HEK293T (cell line): ENCODE results near the gene PRKAR1B.

ENCODE experiments used
- CTCF ChIA-PET: fragments of 350-600 bp; formaldehyde crosslinking; extraction: SDS; loops from one replicate; lab custom pipeline; 2021; ENCODE audit warnings: antibody characterized with exemption, inconsistent platforms; lab: Yijun Ruan, JAX
- POLR2A ChIA-PET: fragments of 350-600 bp; formaldehyde crosslinking; extraction: SDS; loops from one replicate; lab custom pipeline; 2020; ENCODE audit warnings: antibody characterized with exemption, inconsistent platforms; lab: Yijun Ruan, JAX
- DNase-seq: peaks from one replicate; pipeline ENCODE4 v3.0.0; 2012; ENCODE audit warnings: mixed read lengths; ENCODE audit errors: extremely low spot score
- ARNT ChIP-seq: fragments of 450-650 bp; IDR thresholded peaks from 2 replicates; pipeline ENCODE4 v1.6.1; 2017; ENCODE audit warnings: mild to moderate bottlenecking
- BHLHE40 ChIP-seq: fragments of 450-650 bp; IDR thresholded peaks from 2 replicates; pipeline ENCODE4 v1.6.1; 2016; ENCODE audit warnings: mild to moderate bottlenecking, moderate library complexity, borderline replicate concordance
- CTBP1 ChIP-seq: fragments of 450-650 bp; IDR thresholded peaks from 2 replicates; pipeline ENCODE4 v1.6.1; 2016; ENCODE audit warnings: borderline replicate concordance
- ELF4 ChIP-seq: fragments of 450-650 bp; IDR thresholded peaks from 2 replicates; pipeline ENCODE4 v1.6.1; 2017; ENCODE audit warnings: antibody characterized with exemption
- FOXA1 ChIP-seq: fragments of 450-650 bp; IDR thresholded peaks from 2 replicates; pipeline ENCODE4 v1.6.1; 2016; ENCODE audit warnings: mild to moderate bottlenecking
- FOXK2 ChIP-seq: fragments of 450-650 bp; IDR thresholded peaks from 2 replicates; pipeline ENCODE4 v1.6.1; 2016; ENCODE audit warnings: mild to moderate bottlenecking
- FOXM1 ChIP-seq: fragments of 450-650 bp; IDR thresholded peaks from 2 replicates; pipeline ENCODE4 v1.6.1; 2017; ENCODE audit warnings: mild to moderate bottlenecking, borderline replicate concordance
- HDGF ChIP-seq: fragments of 450-650 bp; IDR thresholded peaks from 2 replicates; pipeline ENCODE4 v1.6.1; 2017; ENCODE audit warnings: antibody characterized with exemption, borderline replicate concordance
- L3MBTL2 ChIP-seq: fragments of 450-650 bp; conservative IDR thresholded peaks from 2 replicates; pipeline ENCODE4 v1.6.1; 2016; ENCODE audit warnings: mild to moderate bottlenecking
- LEF1 ChIP-seq: fragments of 450-650 bp; IDR thresholded peaks from 2 replicates; pipeline ENCODE4 v1.6.1; 2017; ENCODE audit warnings: mild to moderate bottlenecking, borderline replicate concordance
- NFRKB ChIP-seq: fragments of 450-650 bp; IDR thresholded peaks from 2 replicates; pipeline ENCODE4 v1.6.1; 2016; ENCODE audit warnings: mild to moderate bottlenecking, moderate library complexity
- SP1 ChIP-seq: fragments of 450-650 bp; IDR thresholded peaks from 2 replicates; pipeline ENCODE4 v1.6.1; 2017
- SUZ12 ChIP-seq: fragments of 450-650 bp; IDR thresholded peaks from 2 replicates; pipeline ENCODE4 v1.6.1; 2016; ENCODE audit warnings: mild to moderate bottlenecking
- TARDBP ChIP-seq: fragments of 450-650 bp; IDR thresholded peaks from 2 replicates; pipeline ENCODE4 v1.6.1; 2016
- ZNF384 ChIP-seq: fragments of 450-650 bp; IDR thresholded peaks from 2 replicates; pipeline ENCODE4 v1.6.1; 2016
- TF ChIP-seq, protein P1 (sequence below): fragments of 450-650 bp; IDR thresholded peaks from 2 replicates; pipeline ENCODE4 v1.6.1; 2016

The PRKAR1B gene

DNA sequence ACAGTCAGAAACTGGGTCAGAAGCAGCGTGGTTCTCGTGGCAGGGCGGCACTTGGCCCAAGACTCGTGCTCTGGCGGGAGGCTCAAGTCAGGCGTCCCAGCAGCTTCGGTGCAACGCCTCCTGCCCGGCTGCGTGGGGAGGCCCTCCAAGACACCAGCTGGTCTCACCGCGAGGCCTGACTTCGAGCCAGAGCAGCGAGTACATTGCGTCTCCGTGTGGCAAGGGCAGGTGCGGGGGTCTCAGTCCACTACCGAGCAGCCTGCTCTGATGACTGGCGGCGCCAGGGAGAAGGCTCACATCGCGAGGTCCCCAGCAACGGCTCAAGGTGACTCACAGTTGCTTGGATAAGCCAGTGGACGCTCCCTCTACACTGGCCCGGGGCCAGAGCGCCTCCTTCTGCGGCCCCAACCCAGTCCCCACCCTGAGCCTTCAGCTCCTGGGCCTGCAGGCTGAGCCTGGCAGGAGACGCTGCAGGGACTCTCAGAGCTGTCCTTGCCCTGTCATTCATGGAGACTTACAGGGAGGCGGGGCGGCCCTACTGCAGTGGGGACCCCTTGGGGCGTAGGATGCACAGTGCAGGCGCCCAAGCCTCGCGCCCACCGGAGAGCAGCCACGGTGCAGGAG is 41.9 kb upstream of the PRKAR1B start:
- TF ChIP-seq NFRKB = no peak
- no peak for TF ChIP-seq ARNT
- TF ChIP-seq, protein P1, sequence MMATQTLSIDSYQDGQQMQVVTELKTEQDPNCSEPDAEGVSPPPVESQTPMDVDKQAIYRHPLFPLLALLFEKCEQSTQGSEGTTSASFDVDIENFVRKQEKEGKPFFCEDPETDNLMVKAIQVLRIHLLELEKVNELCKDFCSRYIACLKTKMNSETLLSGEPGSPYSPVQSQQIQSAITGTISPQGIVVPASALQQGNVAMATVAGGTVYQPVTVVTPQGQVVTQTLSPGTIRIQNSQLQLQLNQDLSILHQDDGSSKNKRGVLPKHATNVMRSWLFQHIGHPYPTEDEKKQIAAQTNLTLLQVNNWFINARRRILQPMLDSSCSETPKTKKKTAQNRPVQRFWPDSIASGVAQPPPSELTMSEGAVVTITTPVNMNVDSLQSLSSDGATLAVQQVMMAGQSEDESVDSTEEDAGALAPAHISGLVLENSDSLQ = no peak
- TF ChIP-seq FOXA1 = no peak
- TF ChIP-seq BHLHE40 = no peak
- TF ChIP-seq SUZ12 = no peak
- no peak for TF ChIP-seq FOXM1
- no peak for TF ChIP-seq FOXK2
- no peak for TF ChIP-seq CTBP1
- TF ChIP-seq SP1 = no peak
- ChIA-PET CTCF (no interaction called here), POLR2A (no interaction called here)
- DNase-seq = no peak

DNA sequence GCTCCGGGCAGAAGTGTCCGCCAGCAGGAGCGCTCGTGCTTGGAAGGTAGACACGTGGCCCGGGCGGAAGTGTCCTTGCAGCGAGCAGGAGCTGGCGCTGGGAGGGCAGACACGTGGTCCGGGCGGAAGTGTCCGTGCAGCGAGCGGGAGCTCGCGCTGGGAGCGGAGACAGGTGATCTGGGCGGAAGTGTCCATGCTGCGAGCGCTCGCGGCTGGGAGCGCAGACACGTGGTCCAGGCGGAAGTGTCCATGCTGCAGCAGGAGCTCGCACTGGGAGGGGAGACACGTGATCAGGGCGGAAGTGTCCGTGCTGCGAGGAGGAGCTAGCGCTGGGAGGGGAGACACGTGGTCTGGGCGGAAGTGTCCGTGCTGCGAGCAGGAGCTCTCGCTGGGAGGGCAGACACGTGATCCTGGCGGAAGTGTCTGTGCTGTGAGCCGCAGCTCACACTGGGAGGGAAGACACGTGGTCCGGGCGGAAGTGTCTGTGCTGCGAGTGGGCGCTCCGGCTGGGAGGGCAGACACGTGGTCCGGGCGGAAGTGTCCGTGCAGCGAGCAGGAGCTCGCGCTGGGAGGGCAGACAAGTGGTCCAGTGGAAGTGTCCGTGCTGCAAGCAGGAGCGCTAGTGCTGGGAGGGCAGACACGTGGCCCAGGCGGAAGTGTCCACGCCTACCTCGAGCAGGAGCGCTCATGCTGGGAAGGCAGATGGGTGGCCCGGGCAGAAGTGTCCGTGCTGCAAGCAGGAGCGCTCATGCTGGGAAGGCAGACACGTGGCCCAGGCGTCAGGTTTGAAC is 41.1 kb upstream of the PRKAR1B start:
- CTCF ChIA-PET = interaction anchor here (0.6 kb wide), 4 partner anchors 10 to 226 kb away, joined by 3 to 4 read pairs (median 3); no protein-coding TSS in a partner anchor

DNA sequence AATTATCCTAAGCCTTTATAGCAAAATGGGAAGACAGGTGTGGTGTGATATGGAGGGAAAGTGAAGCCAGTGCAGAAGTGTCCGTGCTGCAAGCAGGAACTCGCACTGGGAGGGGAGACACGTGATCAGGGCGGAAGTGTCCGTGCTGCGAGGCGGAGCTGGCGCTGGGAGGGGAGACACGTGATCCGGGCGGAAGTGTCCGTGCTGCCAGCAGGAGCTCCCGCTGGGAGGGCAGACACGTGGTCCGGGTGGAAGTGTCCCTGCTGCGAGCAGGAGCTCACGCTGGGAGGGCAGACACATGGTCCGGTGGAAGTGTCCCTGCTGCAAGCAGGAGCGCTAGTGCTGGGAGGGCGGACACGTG is 40.5 kb upstream of the PRKAR1B start:
- DNase-seq = no peak
- ChIA-PET POLR2A (no interaction called here), CTCF (interaction anchor here (0.6 kb wide), 3 partner anchors 11 to 227 kb away, joined by 3 to 4 read pairs (median 3); no protein-coding TSS in a partner anchor)
- TF ChIP-seq, protein P1 = no peak
- no peak for TF ChIP-seq L3MBTL2
- TF ChIP-seq TARDBP = no peak
- TF ChIP-seq NFRKB = no peak
- TF ChIP-seq ELF4 = no peak
- no peak for TF ChIP-seq BHLHE40
- TF ChIP-seq FOXA1 = no peak
- TF ChIP-seq SUZ12 = no peak
- TF ChIP-seq HDGF = no peak
- TF ChIP-seq ZNF384 = no peak
- no peak for TF ChIP-seq ARNT
- no peak for TF ChIP-seq SP1
- TF ChIP-seq FOXM1 = no peak
- TF ChIP-seq LEF1 = no peak
- TF ChIP-seq CTBP1 = no peak
- no peak for TF ChIP-seq FOXK2

More for the DNA sequence above, 41.1 kb upstream of the PRKAR1B start:
- no peak for DNase-seq
- POLR2A ChIA-PET = no interaction called here
- TF ChIP-seq FOXK2 (no peak), L3MBTL2 (no peak), NFRKB (no peak), TARDBP (no peak)

DNA sequence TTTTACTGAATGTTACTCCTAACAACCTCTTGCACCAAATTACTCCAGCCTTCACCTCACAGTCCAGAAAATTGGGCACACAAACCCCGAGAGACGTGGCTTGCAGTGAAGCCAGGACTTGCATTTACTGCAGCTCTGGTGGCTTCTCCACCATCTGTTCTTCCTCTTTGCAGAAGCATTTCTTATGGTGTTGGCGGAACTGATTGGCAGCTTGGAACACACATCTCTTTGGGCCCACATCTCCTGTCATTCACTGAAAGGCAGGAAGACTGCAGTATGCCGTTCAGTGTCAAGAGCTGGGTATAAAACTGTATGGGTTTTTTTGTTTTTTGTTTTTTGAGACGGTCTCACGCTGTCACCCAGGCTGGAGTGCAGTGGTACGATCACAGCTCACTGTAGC is 38.3 kb upstream of the PRKAR1B start:
- POLR2A ChIA-PET = no interaction called here
- CTCF ChIA-PET = no interaction called here
- no peak for DNase-seq
- no peak for TF ChIP-seq FOXM1
- TF ChIP-seq CTBP1 = no peak
- TF ChIP-seq NFRKB = no peak
- no peak for TF ChIP-seq TARDBP
- TF ChIP-seq, protein P1 = no peak
- TF ChIP-seq ZNF384 = no peak
- TF ChIP-seq FOXA1 = no peak

DNA sequence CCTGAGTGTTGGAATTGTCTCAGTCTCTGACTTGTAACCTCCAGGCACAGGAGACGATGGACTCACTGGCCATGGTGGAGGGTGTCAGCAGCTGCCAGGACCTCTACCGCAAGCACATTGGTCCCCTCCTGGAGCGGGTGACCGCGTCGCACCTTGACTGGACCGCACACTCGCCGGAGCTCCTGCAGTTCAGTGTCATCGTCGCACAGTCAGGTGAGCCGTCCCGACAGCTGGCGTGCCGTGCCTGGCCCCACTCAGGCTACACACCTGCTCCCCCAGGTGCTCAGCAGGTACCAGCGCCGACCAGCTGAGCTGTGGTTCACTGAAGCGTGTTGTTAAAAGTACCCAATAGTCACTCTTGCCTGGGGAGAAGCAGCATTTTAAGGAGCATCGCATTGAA is 36.7 kb upstream of the PRKAR1B start:
- no peak for DNase-seq
- no peak for TF ChIP-seq SP1
- TF ChIP-seq L3MBTL2 = no peak
- no peak for TF ChIP-seq ARNT
- no peak for TF ChIP-seq ELF4
- TF ChIP-seq LEF1 = no peak
- TF ChIP-seq ZNF384 = no peak
- no peak for TF ChIP-seq TARDBP
- no peak for TF ChIP-seq SUZ12
- no peak for TF ChIP-seq NFRKB
- TF ChIP-seq CTBP1 = no peak
- TF ChIP-seq BHLHE40 = no peak
- no peak for TF ChIP-seq HDGF
- TF ChIP-seq FOXM1 = no peak
- no peak for TF ChIP-seq FOXK2
- TF ChIP-seq FOXA1 = no peak
- TF ChIP-seq, protein P1 = no peak
- POLR2A ChIA-PET = no interaction called here
- CTCF ChIA-PET = no interaction called here
